Inflammatory macrophage treated with lipopolysaccharide for 1 hour (primary cell): ENCODE data around the gene ZSWIM1.
A peak's percentile ranks its signal among the peaks of the same experiment; 100 is the strongest.
"Not testable (repeated sequence)": the region's sequence is repeated elsewhere in the genome, so short reads cannot be mapped to it uniquely, and the experiment has no call there.

Experiments used
- DNase-seq, 2 donors: peaks; one replicate each; pipeline ENCODE4 v3.0.0-alpha.2; 2020 to 2022

ZSWIM1 gene

DNA sequence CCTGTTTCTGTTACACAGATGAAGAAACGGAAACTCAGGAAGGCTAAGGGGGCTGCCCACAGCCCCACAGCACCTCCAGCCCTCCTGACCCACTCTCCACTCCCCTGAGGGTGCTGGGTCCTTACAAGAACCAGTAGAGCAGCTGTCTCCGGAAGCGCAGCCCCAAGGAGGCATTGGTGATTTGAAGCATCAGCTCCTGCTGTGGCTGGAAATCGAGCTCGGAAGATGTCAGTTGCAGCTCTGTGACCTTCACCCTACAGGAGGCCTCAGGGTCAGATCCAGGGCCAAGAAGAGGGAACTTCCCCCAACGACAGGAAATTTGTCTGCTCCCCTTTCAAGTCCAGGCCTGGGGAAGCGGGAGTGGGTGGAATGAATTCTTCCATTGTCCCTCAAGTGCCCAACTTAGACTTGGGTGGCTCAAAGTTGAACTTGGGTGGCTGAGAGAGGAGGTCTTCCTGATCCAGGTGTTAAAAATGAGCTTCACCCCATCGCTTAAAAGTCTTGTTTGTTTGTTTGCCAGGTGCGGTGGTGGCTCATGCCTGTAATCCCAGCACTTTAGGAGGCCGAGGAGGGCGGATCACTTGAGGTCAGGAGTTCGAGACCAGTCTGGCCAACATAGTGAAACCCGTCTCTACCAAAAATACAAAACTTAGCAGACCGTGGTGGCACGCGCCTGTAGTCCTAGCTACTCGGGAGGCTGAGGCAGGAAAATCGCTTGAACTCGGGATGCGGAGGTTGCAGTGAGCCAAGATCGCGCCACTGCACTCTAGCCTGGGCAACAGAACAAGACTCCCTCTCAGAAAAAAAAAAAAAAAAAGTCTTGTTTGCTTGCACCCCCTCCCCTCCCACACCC is 29.0 kb downstream of the ZSWIM1 start:
- peak; percentile 64 to 72 for DNase-seq

DNA sequence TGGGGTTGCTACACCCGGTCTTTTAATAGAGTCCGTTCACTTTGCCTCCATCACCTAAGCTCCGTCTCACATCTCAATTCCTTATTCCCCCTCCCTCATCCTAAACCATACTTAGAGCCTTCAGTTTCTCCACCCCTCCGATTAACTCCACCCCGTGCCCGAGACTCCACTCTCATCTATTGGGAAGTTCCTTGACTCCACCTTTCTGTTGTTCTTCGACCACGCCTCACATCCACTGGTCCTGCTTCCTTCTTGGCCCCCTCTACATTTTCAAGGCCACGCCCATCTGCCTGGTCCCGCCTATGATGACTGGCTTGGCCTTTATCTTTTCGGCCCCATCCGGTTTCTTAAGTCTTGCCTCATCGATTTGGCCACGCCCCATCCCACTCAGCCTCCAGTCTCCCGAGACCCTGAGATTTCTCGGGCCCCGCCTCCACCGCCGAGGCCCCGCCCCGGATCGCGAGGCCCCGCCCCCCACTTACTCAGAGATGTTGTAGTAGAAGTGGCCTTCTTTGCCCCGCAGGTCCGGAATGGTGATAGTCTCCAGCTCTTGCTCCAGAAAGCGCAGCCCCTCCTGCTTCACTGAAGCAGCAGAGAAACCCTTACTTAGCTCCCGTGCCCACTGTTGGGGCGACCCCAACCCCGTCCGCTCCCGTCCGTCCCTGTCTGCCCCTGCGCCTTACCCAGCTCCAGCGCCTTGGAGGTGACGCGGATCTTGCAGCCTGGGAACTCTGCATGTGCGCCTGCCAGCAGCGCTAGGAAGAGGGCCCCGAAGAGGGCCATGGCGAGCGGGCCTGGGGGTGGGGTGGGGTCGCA is 29.9 kb downstream of the ZSWIM1 start:
- peak; percentile 97 to 100 for DNase-seq

DNA sequence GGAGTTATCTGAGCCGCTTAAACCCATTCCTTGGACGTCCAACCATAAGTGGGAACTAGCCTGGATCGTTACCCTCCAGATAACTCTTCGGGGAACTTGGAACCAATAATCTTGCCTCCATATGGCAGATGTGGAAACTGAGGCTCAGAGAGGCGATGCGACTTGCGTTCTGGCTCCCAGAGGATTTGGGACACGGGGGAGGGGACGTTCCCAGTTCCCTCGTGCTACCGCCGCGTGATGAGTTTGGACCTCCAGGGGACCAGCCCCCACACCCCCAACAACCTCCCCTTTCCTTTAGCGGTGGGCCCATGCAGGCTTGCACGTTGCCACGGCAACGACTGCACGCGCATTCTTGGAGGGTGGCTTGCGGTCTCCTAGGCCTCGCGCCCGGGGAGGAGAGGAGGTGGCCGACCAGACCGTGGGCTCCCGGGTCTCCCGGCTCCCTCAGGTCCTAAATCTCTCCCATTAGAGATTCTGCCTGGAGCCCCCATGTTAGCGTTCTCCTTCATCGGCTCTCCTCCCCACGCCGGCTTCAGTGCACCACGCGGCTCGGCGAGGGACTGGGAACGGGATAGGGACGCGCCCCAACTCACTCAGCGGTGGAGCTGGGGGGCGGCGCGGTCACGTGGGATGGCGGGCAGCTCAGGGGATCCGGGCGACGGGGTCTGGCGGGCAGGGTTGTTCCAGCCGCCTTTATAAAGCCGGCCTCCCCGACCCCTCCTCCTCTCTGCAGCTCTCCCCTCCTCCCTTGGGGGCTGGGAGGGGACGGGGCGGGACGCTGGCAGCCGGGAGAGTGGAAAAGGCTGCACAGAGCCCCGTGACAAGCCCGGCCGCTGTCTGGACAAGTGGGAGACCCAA is 30.7 kb downstream of the ZSWIM1 start, which contains the start of gene PLTP:
Gene PLTP, minus strand, starts transcription at position 670 of the 858 bp plus-strand sequence. CDS start 703 bp downstream, outside the sequence.
- peak in 1 of 2 donors; percentile 21 for DNase-seq

DNA sequence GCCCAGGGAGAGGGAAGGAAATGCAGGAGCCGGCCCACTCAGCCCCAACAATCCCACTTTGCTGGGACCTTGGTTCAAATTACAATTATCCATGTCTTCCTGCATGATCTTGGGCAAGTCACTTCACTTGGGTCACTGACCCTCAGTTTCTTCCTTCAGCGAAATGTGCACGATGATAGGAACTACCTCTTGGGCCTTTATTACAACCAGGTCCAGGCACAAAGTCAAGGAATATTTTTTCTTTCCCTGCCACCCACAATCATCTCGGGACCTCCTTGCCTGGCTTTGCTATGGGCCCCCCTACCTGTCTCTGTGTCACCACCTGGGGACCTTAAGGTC is 31.3 kb downstream of the ZSWIM1 start:
- no peak for DNase-seq

DNA sequence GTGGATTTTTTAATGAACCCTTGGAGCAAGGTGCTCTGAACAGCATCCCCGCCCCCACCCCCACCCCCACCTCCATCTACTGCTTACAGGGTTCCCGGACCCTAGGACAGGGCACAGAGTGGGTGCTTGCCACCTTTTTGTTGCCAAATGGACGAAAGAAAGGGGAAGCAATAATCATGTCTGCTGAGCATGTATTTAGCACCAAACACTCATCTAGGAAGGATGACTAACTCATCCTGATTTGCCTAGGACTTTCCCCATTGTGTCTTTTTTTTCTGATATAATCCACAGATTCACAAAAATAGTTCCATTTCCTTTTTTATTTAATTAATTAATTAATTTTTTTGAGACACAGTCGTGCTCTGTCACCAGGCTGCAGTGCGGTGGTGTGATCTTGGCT is 32.1 kb downstream of the ZSWIM1 start:
- DNase-seq, result peak; percentile 80 to 91

DNA sequence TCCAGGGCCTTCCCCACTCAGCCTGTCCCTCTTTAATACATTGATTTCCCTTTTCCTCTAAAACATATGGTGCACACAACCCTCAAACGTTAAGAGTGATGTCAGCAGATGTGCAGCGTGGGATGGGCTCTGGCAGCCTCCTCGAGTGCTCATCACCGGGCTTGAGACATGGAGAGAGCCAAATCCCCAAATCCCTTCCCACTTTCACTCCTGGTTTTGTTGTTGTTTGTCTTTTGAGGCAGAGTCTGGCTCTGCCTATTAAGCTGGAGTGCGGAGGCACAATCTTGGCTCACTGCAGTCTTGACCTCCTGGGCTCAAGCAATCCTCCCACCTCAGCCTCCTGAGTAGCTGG is 36.7 kb downstream of the ZSWIM1 start:
- DNase-seq, result peak; percentile 14 to 25

DNA sequence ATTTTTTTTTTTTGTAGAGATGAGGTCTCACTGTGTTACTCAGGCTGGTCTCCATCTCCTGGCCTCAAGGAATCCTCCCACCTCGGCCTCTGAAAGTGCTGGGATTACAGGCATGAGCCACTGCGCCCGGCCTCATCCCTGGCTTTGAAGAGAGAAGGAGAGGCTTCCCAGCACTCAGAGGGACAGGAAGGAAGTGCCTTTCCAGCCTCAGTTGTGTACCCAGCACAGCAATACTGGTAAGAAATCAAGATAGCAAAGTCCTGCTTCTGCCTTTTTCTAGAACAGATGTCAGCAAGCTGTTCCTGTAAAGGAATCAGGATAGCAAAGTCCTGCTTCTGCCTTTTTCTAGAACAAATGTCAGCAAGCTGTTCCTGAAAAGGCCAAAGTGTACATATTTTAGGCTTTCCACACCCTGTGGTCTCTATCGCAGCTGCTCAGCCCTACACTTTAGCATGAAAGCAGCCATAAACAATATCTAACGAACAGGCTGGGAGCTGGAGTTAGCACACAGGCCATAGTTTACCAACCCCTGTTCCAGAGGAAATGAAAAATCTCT is 37.2 kb downstream of the ZSWIM1 start:
- DNase-seq, result peak in 1 of 2 donors; percentile 10

DNA sequence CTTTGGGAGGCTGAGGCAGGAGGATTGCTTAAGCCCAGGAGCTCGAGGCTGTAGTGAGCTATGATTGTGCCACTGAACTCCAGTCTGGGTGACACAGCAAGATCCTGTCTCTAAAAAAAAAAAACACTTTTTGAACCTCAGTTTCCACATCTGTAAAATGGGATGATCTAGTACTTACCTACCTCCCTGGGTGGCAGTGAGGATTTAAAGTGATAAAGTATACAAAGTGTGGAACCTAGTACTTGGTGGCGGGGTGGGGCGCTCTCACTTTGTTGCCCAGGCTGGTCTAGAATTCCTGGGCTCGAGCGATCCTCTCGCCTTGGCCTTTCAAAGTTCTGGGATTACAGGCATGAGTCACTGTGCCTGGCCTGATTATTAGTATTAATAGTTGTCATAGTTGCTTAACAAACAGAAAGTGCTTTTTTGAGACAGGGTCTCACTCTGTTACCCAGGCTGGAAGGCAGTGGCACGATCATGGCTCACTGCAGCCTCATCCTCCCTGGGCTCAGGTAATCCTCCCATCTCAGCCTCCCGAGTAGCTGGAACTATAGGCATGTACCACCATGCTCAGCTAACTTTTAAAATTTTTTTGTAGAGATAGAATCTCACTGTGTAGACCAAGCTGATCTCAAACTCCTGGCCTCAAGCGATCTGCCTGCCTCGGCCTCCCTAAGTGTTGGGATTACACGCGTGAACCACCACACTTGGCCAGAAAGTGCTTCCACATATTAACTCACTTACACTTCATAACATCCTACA is 37.9 kb downstream of the ZSWIM1 start:
- no peak for DNase-seq

DNA sequence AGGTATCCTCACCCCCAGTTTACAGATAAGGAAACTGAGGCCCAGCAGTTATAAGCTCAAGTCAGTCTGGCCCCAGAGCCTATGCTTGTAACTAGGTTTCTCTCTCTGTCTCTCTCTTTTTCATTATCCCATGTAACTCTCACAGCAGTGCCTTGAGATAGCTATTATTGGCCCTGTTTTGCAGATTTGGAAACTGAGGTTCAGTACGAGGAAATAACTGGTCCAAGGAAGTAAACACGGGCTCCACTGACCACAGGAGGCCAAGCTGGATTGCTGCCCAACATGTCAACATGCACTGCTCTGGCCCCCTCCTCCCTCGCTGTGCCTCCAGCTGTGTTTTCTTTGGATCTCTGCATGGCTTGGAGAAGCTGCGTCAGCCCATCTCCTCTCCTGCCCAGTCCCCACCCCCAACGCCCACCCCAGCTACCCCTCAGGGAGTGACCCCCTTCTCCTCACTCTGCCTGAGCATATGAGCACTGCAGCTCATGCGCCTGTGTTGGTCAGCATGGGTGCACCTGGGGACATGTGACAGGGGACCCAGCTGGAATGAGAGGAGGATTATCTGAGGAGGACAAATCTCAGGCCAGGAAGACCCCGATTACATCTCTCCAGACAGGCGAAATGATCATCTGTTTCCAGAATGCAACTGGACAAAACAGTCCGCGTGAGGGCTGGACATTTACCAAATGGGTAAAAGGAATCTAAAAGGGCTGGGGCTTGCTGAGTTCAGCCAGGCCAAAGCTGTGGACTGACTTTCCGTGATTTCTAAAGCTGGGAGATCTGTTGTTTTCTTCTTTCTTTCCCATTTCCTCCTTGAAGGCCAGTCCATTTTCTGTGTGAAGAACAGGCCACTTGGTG is 38.7 kb downstream of the ZSWIM1 start:
- DNase-seq, result peak in 1 of 2 donors; percentile 42

DNA sequence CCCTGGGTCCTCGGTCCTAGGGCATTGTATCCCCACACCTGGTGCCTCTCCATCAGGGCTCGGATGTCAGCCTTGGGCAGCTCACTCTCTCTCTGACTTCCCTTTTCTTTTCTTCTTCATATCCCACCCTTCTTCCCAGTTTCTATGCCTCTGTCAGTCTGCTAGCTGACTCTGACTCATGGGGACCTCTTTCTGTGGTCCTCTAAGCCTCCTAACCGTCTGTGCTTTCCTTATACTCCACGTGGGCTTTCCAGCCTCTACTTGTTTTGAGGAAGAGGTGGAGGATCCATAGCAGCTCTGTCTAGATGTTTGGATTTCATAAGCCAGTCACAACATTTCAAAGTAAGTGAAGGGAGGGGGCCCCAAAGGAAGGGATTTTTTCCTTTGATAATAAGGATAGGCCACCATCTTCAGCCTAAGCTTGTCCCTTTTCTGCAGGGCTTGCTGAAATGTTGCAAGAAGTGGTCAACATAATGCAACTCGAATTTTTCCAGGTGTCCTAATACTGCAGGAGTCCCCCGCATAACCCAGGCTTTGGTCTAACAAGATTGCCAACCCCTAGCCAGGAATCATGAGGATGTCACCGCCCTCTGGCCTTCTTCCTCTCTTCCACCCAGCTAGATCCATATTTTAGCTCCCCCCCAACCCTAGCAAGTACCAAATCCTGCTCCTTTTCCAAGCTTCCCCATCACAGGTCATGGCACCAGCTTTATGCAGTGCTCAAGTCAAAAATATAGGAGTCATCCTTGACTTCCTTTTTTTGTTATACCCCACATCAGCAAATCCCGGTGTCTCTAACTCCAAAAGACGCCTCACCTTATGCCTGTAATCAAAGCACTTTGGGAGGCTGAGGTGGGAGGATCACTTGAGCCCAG is 39.7 kb downstream of the ZSWIM1 start:
- DNase-seq, result peak; percentile 79 to 90

DNA sequence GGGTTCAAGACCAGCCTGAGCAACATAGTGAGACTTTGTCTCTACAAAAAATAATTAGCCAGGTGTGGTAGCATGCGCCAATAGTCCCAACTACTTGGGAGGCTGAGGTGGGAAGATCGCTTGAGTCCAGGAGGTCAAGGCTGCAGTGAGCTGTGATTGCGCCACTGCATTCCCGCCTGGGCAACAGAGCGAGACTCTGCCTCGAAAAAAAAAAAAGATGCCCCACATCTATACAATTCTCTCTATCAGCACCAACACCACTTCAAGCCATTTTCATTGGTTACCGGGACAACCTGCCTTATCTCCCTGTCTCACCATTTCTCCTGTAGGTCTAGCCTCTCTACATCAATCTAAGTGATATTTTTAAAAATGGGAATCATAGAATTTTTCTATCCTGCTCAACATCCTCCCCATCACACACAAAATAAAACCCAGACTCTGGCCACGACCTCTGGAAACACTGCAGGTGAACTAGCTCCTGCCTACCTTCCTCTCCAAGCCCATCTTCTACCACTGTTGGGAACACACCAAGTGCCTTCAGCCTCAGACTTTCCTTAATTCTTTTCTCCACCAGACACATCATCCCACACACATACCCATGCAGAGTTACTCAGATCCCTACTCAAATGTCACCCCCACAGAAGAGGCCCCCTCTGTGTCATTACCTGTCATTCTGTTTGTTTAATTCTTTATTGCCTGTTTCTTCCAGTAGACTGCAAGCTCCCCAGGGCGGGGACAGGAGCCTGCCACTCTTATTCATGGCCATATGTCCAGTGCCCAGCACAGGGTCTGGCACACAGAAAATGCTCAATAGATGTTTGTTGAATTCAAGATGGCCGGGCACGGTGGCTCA is 40.5 kb downstream of the ZSWIM1 start:
- DNase-seq, result no peak

DNA sequence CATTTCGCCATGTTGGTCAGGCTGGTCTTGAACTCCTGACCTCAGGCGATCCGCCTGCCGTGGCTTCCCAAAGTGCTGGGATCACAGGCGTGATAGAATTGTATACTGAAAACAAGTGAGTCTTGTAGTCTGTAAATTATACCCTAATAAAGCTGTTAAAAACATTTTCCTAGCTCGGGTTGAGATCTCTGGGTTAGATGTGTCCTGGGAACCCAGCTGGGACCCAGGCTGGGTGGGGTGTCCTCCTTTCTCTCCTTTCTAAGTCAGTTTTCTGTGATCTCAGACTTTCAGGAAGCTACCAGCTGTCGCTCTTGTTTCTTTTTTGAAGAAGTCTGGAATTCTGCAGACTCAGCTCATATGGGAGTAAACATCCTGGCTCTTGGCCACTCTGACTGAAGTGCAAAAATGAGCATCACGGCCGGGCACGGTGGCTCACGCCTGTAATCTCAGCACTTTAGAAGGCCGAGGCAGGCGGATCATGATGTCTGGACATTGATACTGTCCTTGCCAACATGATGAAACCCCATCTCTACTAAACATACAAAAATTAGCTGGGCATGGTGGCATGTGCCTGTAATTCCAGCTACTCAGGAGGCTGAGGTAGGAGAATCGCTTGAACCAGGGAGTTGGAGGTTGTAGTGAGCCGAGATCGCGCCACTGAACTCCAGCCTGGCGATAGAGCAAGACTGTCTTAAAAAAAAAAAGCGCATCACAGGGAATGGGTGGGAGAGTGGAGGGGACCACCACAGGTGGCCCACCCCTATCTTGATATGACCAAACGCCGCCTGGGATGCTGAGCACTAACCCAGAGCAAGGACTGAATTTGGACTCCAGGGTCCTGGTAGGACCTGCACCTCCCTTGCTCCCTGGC is 43.6 kb downstream of the ZSWIM1 start:
- peak; percentile 38 to 47 for DNase-seq

DNA sequence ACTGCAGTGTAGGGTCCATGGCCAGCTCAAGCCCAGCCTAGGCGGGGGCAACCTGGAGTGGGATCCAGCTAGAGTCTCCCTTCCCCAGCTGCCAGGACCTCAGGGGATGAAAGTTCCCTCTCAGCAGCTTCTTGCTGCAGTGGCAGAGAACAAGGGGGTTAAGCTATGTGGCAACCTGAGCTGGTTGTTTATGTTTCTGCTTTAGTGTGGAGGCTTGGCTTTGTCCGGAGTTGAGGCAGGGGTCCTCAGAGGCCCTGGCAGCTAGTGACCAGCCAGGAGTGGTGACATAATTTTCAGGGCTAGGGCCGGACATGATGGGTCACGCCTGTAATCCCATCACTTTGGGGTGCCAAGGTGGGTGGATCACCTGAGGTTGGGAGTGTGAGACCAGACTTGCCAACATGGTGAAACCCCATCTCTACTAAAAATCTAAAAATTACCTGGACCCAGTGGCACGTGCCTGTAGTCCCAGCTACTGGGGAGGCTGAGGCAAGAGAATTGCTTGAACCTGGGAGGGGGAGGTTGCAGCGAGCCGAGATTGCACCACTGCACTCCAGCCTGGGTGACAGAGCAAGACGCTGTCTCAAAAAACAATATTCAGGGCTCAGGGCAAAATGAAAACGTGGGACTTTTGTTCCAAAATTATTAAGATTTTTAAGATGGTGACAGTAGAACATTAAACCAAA is 44.9 kb downstream of the ZSWIM1 start:
- no peak for DNase-seq

DNA sequence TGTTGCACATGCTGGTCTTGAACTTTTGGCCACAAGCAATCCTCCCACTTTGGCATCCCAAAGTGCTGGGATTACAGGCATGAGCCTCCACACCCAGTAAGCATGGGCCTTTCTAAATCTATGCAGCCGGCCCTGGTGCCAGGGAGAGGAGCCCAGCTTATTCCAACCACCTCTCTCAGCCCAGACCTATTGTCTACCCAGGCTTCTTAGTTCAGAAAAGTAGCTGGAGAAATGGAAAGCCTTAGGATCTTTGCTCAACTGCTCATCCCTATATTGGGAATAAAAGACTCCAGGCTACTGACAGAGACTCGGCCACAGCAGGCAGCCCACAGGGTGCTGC is 45.7 kb downstream of the ZSWIM1 start:
- DNase-seq, result no peak

DNA sequence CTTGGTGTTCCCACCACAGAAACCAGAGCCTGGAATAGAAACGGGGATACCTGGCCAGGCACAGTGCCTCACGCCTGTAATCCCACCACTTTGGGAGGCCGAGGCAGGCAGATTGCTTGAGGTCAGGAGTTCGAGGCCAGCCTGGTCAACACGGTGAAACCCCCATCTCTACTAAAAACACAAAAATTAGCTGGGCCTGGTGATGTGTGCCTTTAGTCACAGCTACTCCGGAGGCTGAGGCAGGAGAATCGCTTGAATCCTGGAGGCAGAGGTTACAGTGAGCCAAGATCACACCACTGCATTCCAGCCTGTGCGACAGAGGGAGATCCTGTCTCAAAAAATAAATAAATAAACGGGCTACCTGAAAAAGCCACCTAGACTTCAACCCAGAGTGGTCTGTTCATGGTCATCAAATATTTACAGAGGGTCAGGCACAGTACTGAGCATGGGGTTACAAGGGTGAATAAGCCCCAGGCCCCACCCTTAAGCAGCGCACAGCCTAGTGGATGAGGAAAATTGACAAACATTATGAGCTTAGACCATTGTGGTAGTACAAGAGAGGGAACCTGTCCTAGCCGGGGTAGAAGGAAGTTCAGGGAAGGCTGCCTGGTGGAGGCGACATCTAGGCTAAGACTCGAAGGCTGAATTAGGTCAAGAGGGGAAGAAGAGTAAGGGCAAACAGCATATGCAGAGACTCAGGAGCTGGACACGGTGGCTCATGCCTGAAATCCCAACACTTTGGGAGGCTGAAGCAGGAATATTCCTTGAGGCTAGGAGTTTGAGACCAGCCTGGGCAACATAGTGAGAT is 46.2 kb downstream of the ZSWIM1 start:
- no peak for DNase-seq

DNA sequence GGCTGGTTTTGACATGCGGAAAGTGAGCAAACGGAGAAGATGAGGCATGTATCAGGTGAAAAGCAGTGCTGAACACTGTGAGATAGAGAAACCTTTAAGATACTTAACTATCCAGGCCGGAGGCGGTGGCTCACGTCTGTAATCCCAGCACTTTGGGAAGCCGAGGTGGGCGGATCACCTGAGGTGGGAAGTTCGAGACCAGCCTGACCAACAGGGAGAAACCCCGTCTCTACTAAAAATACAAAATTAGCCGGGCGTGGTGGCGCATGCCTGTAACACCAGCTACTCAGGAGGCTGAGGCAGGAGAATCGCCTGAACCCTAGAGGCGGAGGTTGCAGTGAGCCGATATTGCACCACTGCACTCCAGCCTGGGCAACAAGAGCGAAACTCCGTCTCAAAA is 50.7 kb downstream of the ZSWIM1 start:
- not testable (repeated sequence) for DNase-seq
